D341Med (cell line): ENCODE results near the gene ZNF484.
"Not testable (repeated sequence)": the region's sequence is repeated elsewhere in the genome, so short reads cannot be mapped to it uniquely, and the experiment has no call there.

Experiments
- DNase-seq: peaks from one replicate; pipeline ENCODE4 v3.0.0; 2012; ENCODE audit warnings: low spot score

Gene ZNF484

GRCh38 chr9:92877531-92878430 is at the start of gene ZNF484:
Gene ZNF484, minus strand, starts transcription at chr9:92878038. Its CDS starts 3,009 bp downstream, at chr9:92875029.
- peak; percentile 93 for DNase-seq

- DNase-seq: no peak
Measured at GRCh38 chr9:92920437-92920836, 42.6 kb upstream of the ZNF484 start.

GRCh38 chr9:92917176-92917800 is 39.5 kb upstream of the ZNF484 start:
- DNase-seq: no peak

- no peak for DNase-seq
Measured at GRCh38 chr9:92911511-92912475, 34.0 kb upstream of the ZNF484 start.

GRCh38 chr9:92905137-92905536 is 27.3 kb upstream of the ZNF484 start:
- DNase-seq: not testable (repeated sequence)

GRCh38 chr9:92897323-92897722 is 19.5 kb upstream of the ZNF484 start:
- no peak for DNase-seq

GRCh38 chr9:92895812-92896436 is 18.1 kb upstream of the ZNF484 start:
- DNase-seq: no peak

GRCh38 chr9:92894711-92895362 is 17.0 kb upstream of the ZNF484 start:
- no peak for DNase-seq

- not testable (repeated sequence) for DNase-seq
Measured at GRCh38 chr9:92893916-92894610, 16.2 kb upstream of the ZNF484 start.

GRCh38 chr9:92892276-92892675 is 14.4 kb upstream of the ZNF484 start:
- not testable (repeated sequence) for DNase-seq

- no peak for DNase-seq
Measured at GRCh38 chr9:92890761-92891160, 12.9 kb upstream of the ZNF484 start.

- DNase-seq: no peak
Measured at GRCh38 chr9:92887880-92888338, 10.1 kb upstream of the ZNF484 start.

GRCh38 chr9:92886846-92887610 is 9.2 kb upstream of the ZNF484 start:
- not testable (repeated sequence) for DNase-seq

- not testable (repeated sequence) for DNase-seq
Measured at GRCh38 chr9:92883666-92884405, 6.0 kb upstream of the ZNF484 start.

GRCh38 chr9:92882276-92882675 is 4.4 kb upstream of the ZNF484 start:
- DNase-seq: no peak

- no peak for DNase-seq
Measured at GRCh38 chr9:92875373-92875772, 2.5 kb downstream of the ZNF484 start.

- DNase-seq: no peak
Measured at GRCh38 chr9:92870289-92870688, 7.5 kb downstream of the ZNF484 start.

GRCh38 chr9:92866600-92866999 is 11.2 kb downstream of the ZNF484 start:
- DNase-seq: not testable (repeated sequence)

GRCh38 chr9:92864152-92864551 is 13.7 kb downstream of the ZNF484 start:
- no peak for DNase-seq
